HCT116 (cell line): Measurements from ENCODE around the gene SIVA1. TPM values are rescaled to one million over a fixed set of nuclear protein-coding genes. Genes with fewer than 3 reads are reported as not detected.
"Not testable (repeated sequence)": the region's sequence is repeated elsewhere in the genome, so short reads cannot be mapped to it uniquely, and the experiment has no call there.

Source experiments
- ATAC-seq: fragments of 200-7000 bp; cut with Tn5 transposase; 2 replicates; pipeline ENCODE4 v1.9.1; 2020; ENCODE audit warnings: mild to moderate bottlenecking, moderate library complexity
- BruUV-seq: library from RNA; stranded (reverse); fragments of 400-500 nt; replicated peaks from 2 replicates; lab custom pipeline; 2021; lab: Mats Ljungman, UMichigan
- CTCF ChIA-PET: fragments of 300-600 bp; sonication (Branson Sonifier 250); formaldehyde crosslinking; loops from one replicate; lab custom pipeline; 2021; ENCODE audit warnings: antibody characterized with exemption; lab: Charles Lee
- POLR2A ChIA-PET: fragments of 300-600, 350-600 bp; sonication (Branson Sonifier 250); formaldehyde crosslinking; loops from one replicate; lab custom pipeline; 2021; ENCODE audit warnings: antibody characterized with exemption; lab: Charles Lee
- RAD21 ChIA-PET, 2 experiments: fragments of 300-600 bp; sonication (Branson Sonifier 250); formaldehyde crosslinking; loops; one replicate each; lab custom pipeline; 2023; ENCODE audit warnings: low total read pairs in 2 of 2; ENCODE audit not compliant: uncharacterized antibody in 2 of 2, unreplicated experiment in 2 of 2, low non-redundant PET in 1 of 2; lab: Charles Lee
- DNase-seq: peaks from one replicate; pipeline ENCODE4 v3.0.0-alpha.2; 2010; ENCODE audit warnings: low read depth, low spot score
- H2AFZ ChIP-seq: fragments of 200-600 bp; shearing (Covaris generic), sonication (generic); 2 replicates; pipeline ENCODE4 v1.6.1; 2017; ENCODE audit warnings: low read depth, mixed run types, mixed read lengths, antibody characterized with exemption, low read length; ENCODE audit not compliant: poor library complexity, severe bottlenecking
- H3K27ac ChIP-seq: 2 replicates; pipeline ENCODE4 v1.5.1; 2012; ENCODE audit warnings: low read depth, low read length
- H3K27me3 ChIP-seq: fragments of 200-600 bp; sonication (generic); 2 replicates; pipeline ENCODE4 v1.6.1; 2016; ENCODE audit warnings: mixed run types, low read length, mixed read lengths; ENCODE audit not compliant: insufficient read depth
- H3K36me3 ChIP-seq, 2 experiments: fragments of 200-500 bp in 1 of 2; fragments of 200-600 bp in 1 of 2; sonication (Bioruptor generic) in 1 of 2; sonication (generic) in 1 of 2; 2 replicates each; pipeline versions ENCODE4 v1.5.1 to v1.6.1; 2014 to 2016; ENCODE audit warnings: low read length in 2 of 2, inconsistent platforms in 1 of 2, mixed read lengths in 1 of 2, mixed run types in 1 of 2; ENCODE audit not compliant: insufficient read depth in 2 of 2, control insufficient read depth in 1 of 2
- H3K4me1 ChIP-seq, 2 experiments: fragments of 200-600 bp in 1 of 2; sonication (generic) in 1 of 2; 2 replicates each; pipeline versions ENCODE4 v1.5.1 to v1.6.1; 2012 to 2017; ENCODE audit warnings: low read length in 2 of 2, inconsistent platforms in 1 of 2, mild to moderate bottlenecking in 1 of 2, mixed read lengths in 1 of 2, mixed run types in 1 of 2, moderate library complexity in 1 of 2; ENCODE audit not compliant: insufficient read depth in 2 of 2, control insufficient read depth in 1 of 2
- H3K4me2 ChIP-seq: fragments of 200-600 bp; sonication (generic); 2 replicates; pipeline ENCODE4 v1.6.1; 2017; ENCODE audit warnings: mixed run types, low read length, mixed read lengths
- H3K4me3 ChIP-seq, 2 experiments: fragments of 200-600 bp in 1 of 2; sonication (generic) in 1 of 2; replicated peaks in 1 of 2; 2 replicates each; pipeline ENCODE4 v1.5.1; 2011 to 2016; ENCODE audit warnings: low read length in 2 of 2, control low read depth in 1 of 2, low read depth in 1 of 2, mild to moderate bottlenecking in 1 of 2, mixed read lengths in 1 of 2, mixed run types in 1 of 2
- H3K79me2 ChIP-seq: fragments of 200-600 bp; sonication (generic); 2 replicates; pipeline ENCODE4 v1.6.1; 2017; ENCODE audit warnings: mild to moderate bottlenecking, mixed run types, low read length, moderate library complexity, mixed read lengths; ENCODE audit not compliant: insufficient read depth
- H3K9ac ChIP-seq: fragments of 200-600 bp; sonication (generic); 2 replicates; pipeline ENCODE4 v1.6.1; 2016; ENCODE audit warnings: low read length, mixed read lengths
- H3K9me2 ChIP-seq: fragments of 200-600 bp; sonication (generic), shearing (Covaris generic); 2 replicates; pipeline ENCODE4 v1.6.1; 2017; ENCODE audit warnings: mixed run types, mild to moderate bottlenecking, moderate library complexity; ENCODE audit not compliant: insufficient read depth
- H3K9me3 ChIP-seq, 2 experiments: fragments of 200-500 bp in 1 of 2; fragments of 200-600 bp in 1 of 2; sonication (Bioruptor generic) in 1 of 2; sonication (generic) in 1 of 2; 2 replicates each; pipeline ENCODE4 v1.6.1; 2014 to 2017; ENCODE audit warnings: low read length in 2 of 2, mixed read lengths in 2 of 2, inconsistent platforms in 1 of 2, low read depth in 1 of 2, mild to moderate bottlenecking in 1 of 2, mixed run types in 1 of 2, moderate library complexity in 1 of 2; ENCODE audit not compliant: control insufficient read depth in 1 of 2, insufficient read depth in 1 of 2
- H4K20me1 ChIP-seq: fragments of 200-600 bp; sonication (generic), shearing (Covaris generic); 2 replicates; pipeline ENCODE4 v1.6.1; 2017; ENCODE audit warnings: mixed run types, mild to moderate bottlenecking, moderate library complexity; ENCODE audit not compliant: insufficient read depth
- CEBPB ChIP-seq: IDR thresholded peaks from 2 replicates; pipeline ENCODE4 v1.6.1; 2012; ENCODE audit warnings: low read depth
- EGR1 ChIP-seq: IDR thresholded peaks from 2 replicates; pipeline ENCODE4 v1.6.1; 2012; ENCODE audit warnings: low read depth
- FOSL1 ChIP-seq: IDR thresholded peaks from 2 replicates; pipeline ENCODE4 v1.6.1; 2012; ENCODE audit warnings: low read depth
- JUND ChIP-seq: IDR thresholded peaks from 2 replicates; pipeline ENCODE4 v1.6.1; 2012
- POLR2A ChIP-seq: IDR thresholded peaks from 2 replicates; pipeline ENCODE4 v1.7.0; 2011; ENCODE audit warnings: borderline replicate concordance; ENCODE audit not compliant: insufficient read depth, insufficient read length; ENCODE audit errors: extremely low read depth
- POLR2AphosphoS5 ChIP-seq: IDR thresholded peaks from 2 replicates; pipeline ENCODE4 v1.6.1; 2011; ENCODE audit warnings: mild to moderate bottlenecking, low read depth, low read length, moderate library complexity
- SIN3A ChIP-seq: IDR thresholded peaks from 2 replicates; pipeline ENCODE4 v1.6.1; 2012; ENCODE audit warnings: low read depth
- TCF7L2 ChIP-seq: IDR thresholded peaks from 2 replicates; pipeline ENCODE4 v1.7.0; 2011; ENCODE audit warnings: borderline replicate concordance, inconsistent platforms; ENCODE audit not compliant: insufficient read depth, insufficient read length; ENCODE audit errors: extremely low read depth
- YY1 ChIP-seq: IDR thresholded peaks from 2 replicates; pipeline ENCODE4 v1.6.1; 2011; ENCODE audit warnings: low read length, low read depth, moderate library complexity, mild to moderate bottlenecking; ENCODE audit not compliant: insufficient replicate concordance; ENCODE audit errors: extremely low read depth
- ZFX ChIP-seq: fragments of 450-650 bp; IDR thresholded peaks from 2 replicates; pipeline ENCODE4 v1.6.1; 2017
- ZNF274 ChIP-seq: fragments of 200-500 bp; sonication (Bioruptor generic); IDR thresholded peaks from 2 replicates; pipeline ENCODE4 v1.6.1; 2014; ENCODE audit warnings: mild to moderate bottlenecking, low read depth, low read length, inconsistent platforms
- intact Hi-C: fragments of 100-400 bp; cut with micrococcal nuclease; formaldehyde crosslinking; loops from 2 replicates; pipeline ENCODE4 v1.10.0; 2022
- total RNA-seq: library from RNA; stranded (reverse); gene quantifications from one replicate; pipeline ENCODE4 v1.2.1, GENCODE V29; 2021; ENCODE audit not compliant: unreplicated experiment
- TF ChIP-seq, protein P1 (sequence below): IDR thresholded peaks from 2 replicates; pipeline ENCODE4 v1.6.1; 2012
- TF ChIP-seq, protein P2 (sequence below): IDR thresholded peaks from 2 replicates; pipeline ENCODE4 v1.6.1; 2012

Gene SIVA1
- total RNA-seq, 1 experiment from 2014 or later: 141 TPM

DNA sequence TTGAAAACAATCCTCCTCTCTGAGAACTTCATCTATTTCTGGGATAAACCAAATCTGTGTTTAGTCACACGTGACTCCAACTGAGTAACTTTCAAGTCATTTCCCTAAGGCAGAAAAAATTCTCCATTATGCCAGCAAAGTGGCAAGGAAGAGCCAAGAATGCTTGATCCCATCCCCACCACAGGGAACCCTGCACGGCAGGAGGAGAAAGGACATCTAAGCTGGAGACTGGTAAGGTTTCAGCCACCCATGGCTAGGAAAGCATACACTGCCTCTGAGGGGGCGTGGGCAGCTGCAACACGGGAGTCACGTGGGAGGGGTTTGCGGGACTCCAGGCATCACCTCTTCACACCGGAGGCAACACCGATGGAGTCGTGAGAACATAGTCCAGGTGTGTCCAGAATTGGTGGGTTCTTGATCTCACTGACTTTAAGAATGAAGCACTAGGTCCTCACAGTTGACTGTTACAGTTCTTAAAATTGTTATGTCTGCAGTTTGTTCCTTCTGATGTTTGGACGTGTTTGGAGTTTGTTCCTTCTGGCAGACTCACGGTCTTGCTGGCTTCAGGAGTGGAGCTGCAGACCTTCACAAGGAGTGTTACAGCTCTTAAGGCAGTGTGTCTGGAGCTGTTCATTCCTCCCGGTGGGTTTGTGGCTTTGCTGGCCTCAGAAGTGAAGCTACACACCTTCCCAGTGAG is 2.7 kb upstream of the SIVA1 start:
- ChIA-PET POLR2A (interaction anchor here (1.0 kb wide), 1 partner anchor 15 kb away, joined by 3 read pairs; no protein-coding TSS in a partner anchor), RAD21 (no interaction called here), CTCF (interaction anchor here (1.1 to 1.7 kb wide), 2 partner anchors 19 to 25 kb away, joined by 3 to 5 read pairs; no protein-coding TSS in a partner anchor)
- Histone ChIP-seq H3K27ac (no peak overlapping the region), H4K20me1 (no peaks in the 10 kb centered on the region), H3K9me2 (no peaks in the 10 kb centered on the region), H3K4me3 (no peak overlapping the region), H3K9ac (no peak overlapping the region), H3K4me2 (no peak overlapping the region), H2AFZ (no peak overlapping the region), H3K4me1 (peaks cover 23 to 35% of the 10 kb centered on the region in 2 experiments), H3K9me3 (no peaks in the 10 kb centered on the region), H3K27me3 (no peaks in the 10 kb centered on the region), H3K36me3 (peaks cover 0 to 1% of the 10 kb centered on the region in 2 experiments; a peak in 1 of 4 replicates), H3K79me2 (peaks cover 22% of the 10 kb centered on the region)
- ATAC-seq (no peak), DNase-seq (no peak)
- TF ChIP-seq YY1: no peak
- TF ChIP-seq, protein P1, sequence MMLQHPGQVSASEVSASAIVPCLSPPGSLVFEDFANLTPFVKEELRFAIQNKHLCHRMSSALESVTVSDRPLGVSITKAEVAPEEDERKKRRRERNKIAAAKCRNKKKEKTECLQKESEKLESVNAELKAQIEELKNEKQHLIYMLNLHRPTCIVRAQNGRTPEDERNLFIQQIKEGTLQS: no peak
- TF ChIP-seq SIN3A: no peak
- TF ChIP-seq FOSL1: no peak
- no peak for TF ChIP-seq ZNF274
- no peak for TF ChIP-seq EGR1
- TF ChIP-seq TCF7L2: no peak
- no peak for TF ChIP-seq ZFX
- TF ChIP-seq JUND: no peak
- no peak for TF ChIP-seq POLR2A
- no peak for TF ChIP-seq POLR2AphosphoS5
- TF ChIP-seq CEBPB: no peak
- TF ChIP-seq, protein P2, sequence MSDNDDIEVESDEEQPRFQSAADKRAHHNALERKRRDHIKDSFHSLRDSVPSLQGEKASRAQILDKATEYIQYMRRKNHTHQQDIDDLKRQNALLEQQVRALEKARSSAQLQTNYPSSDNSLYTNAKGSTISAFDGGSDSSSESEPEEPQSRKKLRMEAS: no peak
- intact Hi-C loops: no loop called here
- BruUV-seq: no TSS peak

DNA sequence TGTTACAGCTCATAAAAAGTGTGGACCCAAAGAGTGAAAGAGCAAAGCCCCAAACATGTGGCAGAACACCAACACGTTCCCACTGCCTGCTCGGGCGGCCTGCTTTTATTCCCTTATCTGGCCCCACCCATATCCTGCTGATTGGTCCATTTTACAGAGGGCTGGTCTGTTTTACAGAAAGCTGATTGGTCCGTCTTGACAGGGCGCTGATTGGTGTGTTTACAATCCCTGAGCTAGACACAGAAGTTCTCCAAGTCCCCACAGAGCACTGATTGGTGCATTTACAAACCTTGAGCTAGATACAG is 2.2 kb upstream of the SIVA1 start:
- H3K36me3 ChIP-seq, H3K9ac ChIP-seq, H4K20me1 ChIP-seq, H3K4me3 ChIP-seq, H3K9me2 ChIP-seq, DNase-seq, H2AFZ ChIP-seq, RAD21 ChIA-PET, H3K27me3 ChIP-seq, H3K27ac ChIP-seq, intact Hi-C loops, BruUV-seq, H3K9me3 ChIP-seq, ATAC-seq, H3K4me2 ChIP-seq, POLR2A ChIA-PET: not testable (repeated sequence)
- H3K4me1 ChIP-seq: peaks cover 23 to 35% of the 10 kb centered on the region in 2 experiments
- peaks cover 27% of the 10 kb centered on the region for H3K79me2 ChIP-seq
- CTCF ChIA-PET: interaction anchor here (1.1 to 1.7 kb wide), 2 partner anchors 18 to 26 kb away, joined by 3 to 5 read pairs; no protein-coding TSS in a partner anchor
